Lung (tissue), 5 donors: ENCODE data around the gene PILRB. TPM values are rescaled to one million over a fixed set of nuclear protein-coding genes. Genes with fewer than 3 reads are reported as not detected.

ENCODE experiments used
- polyA plus RNA-seq, 2 donors: library from polyadenylated mRNA; stranded (reverse); fragments of 200-250 nt; gene quantifications; one replicate each; pipeline ENCODE4 v1.2.1, GENCODE V29; 2013
- small RNA-seq: library from RNA; depleted of rRNA; stranded (forward); fragments of <200 nt; gene quantifications from one replicate; pipeline ENCODE3, GENCODE V24; 2014; ENCODE audit warnings: low replicate concordance
- total RNA-seq, 2 donors: library from RNA; depleted of rRNA in 1 of 2; stranded (reverse); fragments of >200 nt in 1 of 2; gene quantifications; one replicate each; pipeline ENCODE4 v1.2.1, GENCODE V29; 2014 to 2021
- donor health status: Bipolar disorder and iron deficiency.
- donor health status: healthy.
- donor health status: DM: yes; HTN: yes; CAD: no.

The PILRB gene
- total and polyA plus RNA-seq, 4 donors: 22.0 to 50.1 (median 31.2) TPM

Small RNA genes lying within 50 kb of the gene (small RNA-seq; reads per million reads assigned to genes)
- not detected for gene RF00019

Other genes with a start within 250 kb of the PILRB start
- gene TAF6, start 238.8 kb upstream of the PILRB start, total RNA-seq: 10 to 100 TPM; 36.1 to 51.5 TPM
- 10 to 100 TPM; 31.5 to 39.8 TPM for gene TAF6, start 238.8 kb upstream of the PILRB start, polyA plus RNA-seq
- 10 to 100 TPM; 11.9 to 18.6 TPM for gene CNPY4, start 238.5 kb upstream of the PILRB start, total RNA-seq
- 10 to 100 TPM in 1 of 2 donors, 1 to 10 TPM in 1; 9.8 to 10.5 TPM for gene CNPY4, start 238.5 kb upstream of the PILRB start, polyA plus RNA-seq
- 1 to 10 TPM; 2.2 to 2.9 TPM for gene MBLAC1, start 231.2 kb upstream of the PILRB start, total RNA-seq
- gene MBLAC1, start 231.2 kb upstream of the PILRB start, polyA plus RNA-seq: 1 to 10 TPM; 1.7 to 1.9 TPM
- gene LAMTOR4, start 209.2 kb upstream of the PILRB start, total RNA-seq: 100 to 1,000 TPM in 1 of 2 donors, 10 to 100 TPM in 1; 63.4 to 134 TPM
- gene LAMTOR4, start 209.2 kb upstream of the PILRB start, polyA plus RNA-seq: 100 to 1,000 TPM; 240 to 288 TPM
- gene TRAPPC14, start 199.4 kb upstream of the PILRB start, total RNA-seq: 10 to 100 TPM in 1 of 2 donors, 1 to 10 TPM in 1; 9.8 to 27.9 TPM
- 10 to 100 TPM; 19.5 to 19.6 TPM for gene TRAPPC14, start 199.4 kb upstream of the PILRB start, polyA plus RNA-seq
- gene GAL3ST4, start 189.5 kb upstream of the PILRB start, total RNA-seq: 1 to 10 TPM; 6.1 to 8.0 TPM
- gene GAL3ST4, start 189.5 kb upstream of the PILRB start, polyA plus RNA-seq: 1 to 10 TPM; 1.5 to 4.2 TPM
- gene GPC2, start 180.7 kb upstream of the PILRB start, total RNA-seq: 1 to 10 TPM; 1.4 to 2.1 TPM
- under 1 TPM; 0.61 to 0.68 TPM for gene GPC2, start 180.7 kb upstream of the PILRB start, polyA plus RNA-seq
- gene STAG3, start 180.2 kb upstream of the PILRB start, total RNA-seq: 1 to 10 TPM; 2.0 to 2.1 TPM
- gene STAG3, start 180.2 kb upstream of the PILRB start, polyA plus RNA-seq: 1 to 10 TPM; 2.0 to 2.8 TPM
- under 1 TPM; 0.52 to 0.82 TPM for gene PVRIG, start 138.2 kb upstream of the PILRB start, total RNA-seq
- gene PVRIG, start 138.2 kb upstream of the PILRB start, polyA plus RNA-seq: 1 to 10 TPM in 1 of 2 donors, under 1 TPM in 1; 0.41 to 1.6 TPM
- gene SPDYE3, start 50.4 kb upstream of the PILRB start, total RNA-seq: not detected
- under 1 TPM; 0.06 to 0.10 TPM for gene SPDYE3, start 50.4 kb upstream of the PILRB start, polyA plus RNA-seq
- 10 to 100 TPM in 1 of 2 donors, 1 to 10 TPM in 1; 9.9 to 40.9 TPM for gene PILRA, start 15.4 kb downstream of the PILRB start, total RNA-seq
- gene PILRA, start 15.4 kb downstream of the PILRB start, polyA plus RNA-seq: 100 to 1,000 TPM in 1 of 2 donors, 10 to 100 TPM in 1; 14.2 to 122 TPM
- 1 to 10 TPM; 5.6 to 7.2 TPM for gene ZCWPW1, start 70.6 kb downstream of the PILRB start, total RNA-seq
- 10 to 100 TPM in 1 of 2 donors, 1 to 10 TPM in 1; 5.1 to 12.2 TPM for gene ZCWPW1, start 70.6 kb downstream of the PILRB start, polyA plus RNA-seq
- gene MEPCE, start 71.7 kb downstream of the PILRB start, total RNA-seq: 10 to 100 TPM; 25.6 to 38.7 TPM
- gene MEPCE, start 71.7 kb downstream of the PILRB start, polyA plus RNA-seq: 10 to 100 TPM; 27.9 to 30.4 TPM
- 10 to 100 TPM in 1 of 2 donors, 1 to 10 TPM in 1; 8.2 to 36.4 TPM for gene PPP1R35, start 78.4 kb downstream of the PILRB start, total RNA-seq
- 10 to 100 TPM; 38.2 to 65.1 TPM for gene PPP1R35, start 78.4 kb downstream of the PILRB start, polyA plus RNA-seq
- 1 to 10 TPM in 1 of 2 donors, under 1 TPM in 1; 0.83 to 2.0 TPM for gene SPACDR, start 106.1 kb downstream of the PILRB start, total RNA-seq
- under 1 TPM; 0.54 to 0.83 TPM for gene SPACDR, start 106.1 kb downstream of the PILRB start, polyA plus RNA-seq
- gene TSC22D4, start 121.1 kb downstream of the PILRB start, total RNA-seq: 10 to 100 TPM; 38.2 to 62.8 TPM
- gene TSC22D4, start 121.1 kb downstream of the PILRB start, polyA plus RNA-seq: 10 to 100 TPM; 33.6 to 62.0 TPM
- 1 to 10 TPM in 1 of 2 donors, under 1 TPM in 1; 0.52 to 1.1 TPM for gene NYAP1, start 125.8 kb downstream of the PILRB start, total RNA-seq
- gene NYAP1, start 125.8 kb downstream of the PILRB start, polyA plus RNA-seq: under 1 TPM; 0.32 to 0.39 TPM
- 10 to 100 TPM; 22.8 to 36.0 TPM for gene AGFG2, start 181.1 kb downstream of the PILRB start, total RNA-seq
- 10 to 100 TPM; 15.9 to 16.6 TPM for gene AGFG2, start 181.1 kb downstream of the PILRB start, polyA plus RNA-seq
- 1 to 10 TPM; 1.9 to 8.8 TPM for gene SAP25, start 215.8 kb downstream of the PILRB start, total RNA-seq
- gene SAP25, start 215.8 kb downstream of the PILRB start, polyA plus RNA-seq: 1 to 10 TPM; 3.7 to 9.9 TPM
- 100 to 1,000 TPM in 1 of 2 donors, 10 to 100 TPM in 1; 38.1 to 109 TPM for gene LRCH4, start 228.0 kb downstream of the PILRB start, total RNA-seq
- gene LRCH4, start 228.0 kb downstream of the PILRB start, polyA plus RNA-seq: 100 to 1,000 TPM in 1 of 2 donors, 10 to 100 TPM in 1; 81.7 to 103 TPM
- 1 to 10 TPM in 1 of 2 donors, under 1 TPM in 1; 0.25 to 1.3 TPM for gene FBXO24, start 228.2 kb downstream of the PILRB start, total RNA-seq
- under 1 TPM; 0.30 to 0.35 TPM for gene FBXO24, start 228.2 kb downstream of the PILRB start, polyA plus RNA-seq
- 100 to 1,000 TPM in 1 of 2 donors, 10 to 100 TPM in 1; 53.6 to 105 TPM for gene PCOLCE, start 244.2 kb downstream of the PILRB start, total RNA-seq
- 10 to 100 TPM; 48.4 to 73.5 TPM for gene PCOLCE, start 244.2 kb downstream of the PILRB start, polyA plus RNA-seq